ENCODE data around the gene CPS1. TPM values are rescaled to one million over a fixed set of nuclear protein-coding genes. Genes with fewer than 3 reads are reported as not detected.

The CPS1 gene
- total RNA-seq, 1 donor from 2014 or later, result 0.18 TPM

DNA sequence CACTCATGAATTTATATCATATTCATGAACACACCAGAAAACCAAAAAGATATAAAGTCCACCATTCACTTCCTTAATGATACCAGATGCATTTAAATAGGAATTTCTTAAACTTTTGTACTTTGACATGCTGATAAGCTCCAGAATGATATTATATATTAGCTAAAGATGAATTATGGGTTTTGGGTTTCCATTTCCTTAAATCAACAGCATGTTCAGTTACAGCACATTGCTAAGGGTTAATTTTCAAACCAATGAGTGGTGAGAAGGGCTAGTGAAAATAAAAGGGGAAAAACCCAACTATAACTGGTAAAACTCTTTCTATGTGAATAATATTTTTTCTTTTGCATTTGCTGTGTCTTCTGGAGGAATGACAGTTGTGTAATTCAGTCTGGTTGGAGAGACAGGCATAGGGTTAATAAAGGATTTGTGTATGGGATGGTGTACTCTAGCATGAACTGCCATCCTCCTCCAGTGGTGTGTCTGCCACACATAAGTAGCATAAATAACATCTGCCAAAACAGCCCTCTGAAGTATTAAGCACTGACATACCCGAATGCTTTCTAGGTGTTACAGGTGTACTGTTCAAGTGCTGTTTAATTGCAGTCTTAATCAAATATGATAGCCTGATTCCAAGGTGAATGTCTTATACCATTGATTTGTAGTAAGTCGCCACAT lies 19.3 kb upstream of the CPS1 start:
- DNase-seq (ENCODE audit: low spot score), result no peak
- Mint-ChIP-seq H3K4me1 (ENCODE audit: low read depth) (no peaks in the 10 kb centered on the region), H3K36me3 (ENCODE audit: low read depth) (no peaks in the 10 kb centered on the region), H3K9me3 (no peaks in the 10 kb centered on the region), H3K27ac (no peak overlapping the region), H3K27me3 (ENCODE audit: insufficient read depth) (peaks cover 5% of the 10 kb centered on the region), H3K4me3 (no peak overlapping the region)
- intact Hi-C loops (cut with micrococcal nuclease), result no loop called here

DNA sequence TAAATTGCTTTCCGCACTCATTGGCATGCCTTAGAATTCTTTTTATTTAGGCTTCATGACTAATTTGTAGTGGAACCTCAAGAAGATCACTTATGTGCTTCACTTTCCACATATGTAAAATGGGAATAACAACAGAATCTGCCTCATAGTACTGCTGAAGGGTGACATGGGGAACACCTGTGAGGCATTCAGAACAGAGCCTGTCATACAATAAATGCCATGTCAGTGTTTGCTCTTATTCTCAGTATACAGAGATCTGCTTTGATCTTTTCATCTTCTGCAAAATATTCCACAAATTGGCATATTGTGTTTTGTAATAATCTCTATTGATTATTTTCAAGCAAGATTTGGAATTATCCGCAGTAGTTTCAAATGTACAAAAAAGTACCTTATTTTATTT lies 17.4 kb upstream of the CPS1 start:
- H3K36me3 Mint-ChIP-seq (ENCODE audit: low read depth), result no peaks in the 10 kb centered on the region

DNA sequence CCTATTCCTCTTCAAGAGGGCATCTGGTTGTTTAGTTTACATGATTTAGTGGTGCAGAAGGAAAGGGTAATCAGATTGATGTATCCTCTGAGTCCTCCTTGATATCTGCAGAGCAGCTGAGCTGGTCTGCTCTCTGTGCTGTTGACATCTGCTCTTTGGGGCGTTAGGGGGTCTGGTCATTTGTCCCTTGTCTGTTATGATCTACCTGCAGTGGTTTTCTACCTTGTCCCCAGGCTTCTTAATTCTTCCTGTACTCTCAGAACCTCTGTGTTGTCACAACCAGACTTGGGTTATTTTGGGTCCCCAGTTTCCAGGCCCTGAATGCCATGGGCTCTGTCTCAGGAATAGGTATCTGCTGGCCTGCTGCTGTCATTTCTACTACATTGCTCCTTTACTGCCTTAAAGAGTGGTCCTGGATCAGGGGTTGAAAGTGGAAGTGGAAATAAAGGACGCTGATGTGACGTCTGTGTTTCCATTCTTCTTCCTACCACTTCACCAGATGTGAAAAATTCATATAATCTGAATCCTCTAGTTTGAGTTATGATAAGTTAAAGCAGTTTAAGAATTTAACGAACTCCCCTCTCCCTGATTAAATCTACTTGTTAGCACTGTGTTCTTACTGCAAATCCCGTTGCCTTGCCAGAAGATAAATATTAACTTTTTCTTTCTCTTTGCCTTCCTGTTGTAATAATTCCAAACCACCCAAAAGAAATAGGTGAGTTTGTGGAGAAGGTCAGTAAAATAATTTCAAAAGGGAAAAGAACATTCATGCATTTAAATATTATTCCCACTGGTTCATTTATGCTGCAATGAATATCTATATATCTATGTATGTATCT lies 16.6 kb upstream of the CPS1 start:
- no peaks in the 10 kb centered on the region for H3K4me1 Mint-ChIP-seq (ENCODE audit: low read depth)
- H3K36me3 Mint-ChIP-seq (ENCODE audit: low read depth), result no peaks in the 10 kb centered on the region
- H3K4me3 Mint-ChIP-seq, result no peak overlapping the region
- no peak overlapping the region for H3K27ac Mint-ChIP-seq
- H3K9me3 Mint-ChIP-seq, result no peaks in the 10 kb centered on the region
- DNase-seq (ENCODE audit: low spot score), result no peak
- intact Hi-C loops (cut with micrococcal nuclease), result no loop called here
- peaks cover 3% of the 10 kb centered on the region for H3K27me3 Mint-ChIP-seq (ENCODE audit: insufficient read depth)

More for the DNA sequence above, 17.4 kb upstream of the CPS1 start:
- no peak for DNase-seq (ENCODE audit: low spot score)
- intact Hi-C loops (cut with micrococcal nuclease), result no loop called here
- H3K4me3 Mint-ChIP-seq, result no peak overlapping the region
- no peak overlapping the region for H3K27ac Mint-ChIP-seq
- no peaks in the 10 kb centered on the region for H3K9me3 Mint-ChIP-seq
- H3K4me1 Mint-ChIP-seq (ENCODE audit: low read depth), result no peaks in the 10 kb centered on the region
- peaks cover 5% of the 10 kb centered on the region for H3K27me3 Mint-ChIP-seq (ENCODE audit: insufficient read depth)

GRCh38 chr2:210540471-210540870 lies 15.9 kb upstream of the CPS1 start:
- no peak overlapping the region for H3K4me3 Mint-ChIP-seq
- no peaks in the 10 kb centered on the region for H3K9me3 Mint-ChIP-seq
- H3K4me1 Mint-ChIP-seq (ENCODE audit: low read depth), result no peaks in the 10 kb centered on the region
- H3K27me3 Mint-ChIP-seq (ENCODE audit: insufficient read depth), result peaks cover 3% of the 10 kb centered on the region
- no peaks in the 10 kb centered on the region for H3K36me3 Mint-ChIP-seq (ENCODE audit: low read depth)
- DNase-seq (ENCODE audit: low spot score), result no peak
- no peak overlapping the region for H3K27ac Mint-ChIP-seq
- intact Hi-C loops (cut with micrococcal nuclease), result no loop called here

DNA sequence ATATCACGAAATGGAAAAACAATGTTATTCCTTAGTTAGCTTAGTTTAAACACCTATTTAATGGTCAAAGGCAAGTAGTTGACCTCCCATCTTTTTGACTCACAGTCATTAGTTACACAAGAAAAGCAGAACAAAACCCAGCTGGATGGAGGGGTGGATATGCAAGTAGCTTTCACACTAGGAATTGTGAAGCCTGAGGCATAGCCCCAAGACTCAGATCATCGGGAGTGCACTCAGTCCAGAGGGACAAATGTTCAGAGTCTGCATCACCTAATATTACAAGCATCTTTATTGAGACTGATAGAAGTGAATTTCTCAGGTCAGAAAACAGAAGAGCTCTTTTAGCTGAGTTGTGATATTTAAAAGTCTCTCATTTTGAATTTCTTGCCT lies 15.5 kb upstream of the CPS1 start:
- H3K4me1 Mint-ChIP-seq (ENCODE audit: low read depth), result no peaks in the 10 kb centered on the region
- no peaks in the 10 kb centered on the region for H3K36me3 Mint-ChIP-seq (ENCODE audit: low read depth)
- no peak for DNase-seq (ENCODE audit: low spot score)
- H3K4me3 Mint-ChIP-seq, result no peak overlapping the region
- intact Hi-C loops (cut with micrococcal nuclease), result no loop called here
- no peak overlapping the region for H3K27ac Mint-ChIP-seq
- peaks cover 3% of the 10 kb centered on the region for H3K27me3 Mint-ChIP-seq (ENCODE audit: insufficient read depth)
- no peaks in the 10 kb centered on the region for H3K9me3 Mint-ChIP-seq

GRCh38 chr2:210541290-210541902 lies 15.0 kb upstream of the CPS1 start:
- Mint-ChIP-seq H3K4me3 (no peak overlapping the region), H3K4me1 (ENCODE audit: low read depth) (no peaks in the 10 kb centered on the region), H3K36me3 (ENCODE audit: low read depth) (no peaks in the 10 kb centered on the region), H3K27me3 (ENCODE audit: insufficient read depth) (peaks cover 3% of the 10 kb centered on the region), H3K27ac (no peak overlapping the region), H3K9me3 (no peaks in the 10 kb centered on the region)
- intact Hi-C loops (cut with micrococcal nuclease), result no loop called here
- no peak for DNase-seq (ENCODE audit: low spot score)

GRCh38 chr2:210544007-210544590 lies 12.3 kb upstream of the CPS1 start:
- DNase-seq (ENCODE audit: low spot score), result no peak
- Mint-ChIP-seq H3K27me3 (ENCODE audit: insufficient read depth) (peaks cover 8% of the 10 kb centered on the region), H3K9me3 (no peaks in the 10 kb centered on the region), H3K4me1 (ENCODE audit: low read depth) (no peaks in the 10 kb centered on the region), H3K27ac (no peak overlapping the region), H3K36me3 (ENCODE audit: low read depth) (no peaks in the 10 kb centered on the region), H3K4me3 (no peak overlapping the region)
- intact Hi-C loops (cut with micrococcal nuclease), result no loop called here

DNA sequence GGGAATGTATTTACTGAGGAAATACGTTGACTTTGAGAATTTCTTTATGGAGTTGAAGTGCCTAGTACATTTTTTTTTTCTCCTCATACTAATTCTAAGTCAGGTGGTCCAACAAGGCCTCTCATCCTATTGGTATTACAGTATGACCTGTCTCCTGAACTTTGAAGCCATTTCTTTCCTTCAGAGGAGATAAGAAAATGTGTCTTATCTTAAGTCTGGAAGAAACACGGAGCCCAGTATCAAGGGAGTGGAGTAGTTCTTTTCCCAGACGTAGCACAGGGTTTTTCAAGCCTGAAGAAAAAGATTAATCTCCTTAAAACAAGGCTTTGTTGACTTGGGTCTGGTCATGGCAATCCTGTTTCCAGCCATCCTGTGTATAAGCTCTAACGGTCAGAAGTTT lies 11.6 kb upstream of the CPS1 start:
- no peak overlapping the region for H3K4me3 Mint-ChIP-seq
- intact Hi-C loops (cut with micrococcal nuclease), result no loop called here
- peaks cover 8% of the 10 kb centered on the region for H3K27me3 Mint-ChIP-seq (ENCODE audit: insufficient read depth)
- H3K9me3 Mint-ChIP-seq, result no peaks in the 10 kb centered on the region
- no peaks in the 10 kb centered on the region for H3K4me1 Mint-ChIP-seq (ENCODE audit: low read depth)
- H3K27ac Mint-ChIP-seq, result no peak overlapping the region
- no peaks in the 10 kb centered on the region for H3K36me3 Mint-ChIP-seq (ENCODE audit: low read depth)
- no peak for DNase-seq (ENCODE audit: low spot score)

DNA sequence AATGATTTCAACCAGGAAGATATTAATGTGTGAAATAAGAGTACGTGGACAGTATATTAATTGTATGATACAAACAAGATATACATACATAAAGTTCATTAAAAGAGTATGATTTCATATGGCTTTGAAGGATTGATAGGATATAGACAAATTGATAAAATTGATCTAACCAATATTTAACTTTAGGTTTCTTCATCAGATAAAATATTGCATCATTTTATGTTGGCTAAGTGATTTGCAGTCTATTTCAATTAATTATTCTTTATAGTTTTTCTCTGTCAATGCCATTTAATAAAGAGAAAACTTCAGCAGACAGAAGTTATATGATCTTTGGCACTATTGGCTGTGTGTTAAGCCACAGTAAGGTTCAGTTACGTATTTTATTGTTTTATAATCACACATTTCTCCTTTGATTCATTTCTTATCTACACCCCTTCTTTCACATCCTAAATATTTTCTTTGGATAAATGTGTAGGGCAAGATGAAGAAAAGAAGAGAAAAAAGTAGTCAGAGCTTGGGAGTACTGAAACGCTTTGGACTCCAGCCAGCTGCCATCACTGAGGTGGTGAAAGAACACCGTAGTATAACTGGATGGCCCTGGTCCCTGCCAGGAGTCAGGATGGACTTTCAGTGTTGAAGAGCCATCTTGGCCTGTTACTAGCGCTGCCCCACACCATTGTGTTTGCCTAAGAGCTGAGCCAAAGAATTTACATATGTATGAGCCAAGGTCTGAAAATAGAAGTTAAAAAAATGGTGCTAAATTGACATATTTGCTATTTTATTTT lies 9.8 kb upstream of the CPS1 start:
- no peak overlapping the region for H3K4me3 Mint-ChIP-seq
- H3K27me3 Mint-ChIP-seq (ENCODE audit: insufficient read depth), result peaks cover 6% of the 10 kb centered on the region
- H3K27ac Mint-ChIP-seq, result no peak overlapping the region
- no peaks in the 10 kb centered on the region for H3K36me3 Mint-ChIP-seq (ENCODE audit: low read depth)
- intact Hi-C loops (cut with micrococcal nuclease), result no loop called here
- no peaks in the 10 kb centered on the region for H3K9me3 Mint-ChIP-seq
- no peaks in the 10 kb centered on the region for H3K4me1 Mint-ChIP-seq (ENCODE audit: low read depth)
- DNase-seq (ENCODE audit: low spot score), result no peak

DNA sequence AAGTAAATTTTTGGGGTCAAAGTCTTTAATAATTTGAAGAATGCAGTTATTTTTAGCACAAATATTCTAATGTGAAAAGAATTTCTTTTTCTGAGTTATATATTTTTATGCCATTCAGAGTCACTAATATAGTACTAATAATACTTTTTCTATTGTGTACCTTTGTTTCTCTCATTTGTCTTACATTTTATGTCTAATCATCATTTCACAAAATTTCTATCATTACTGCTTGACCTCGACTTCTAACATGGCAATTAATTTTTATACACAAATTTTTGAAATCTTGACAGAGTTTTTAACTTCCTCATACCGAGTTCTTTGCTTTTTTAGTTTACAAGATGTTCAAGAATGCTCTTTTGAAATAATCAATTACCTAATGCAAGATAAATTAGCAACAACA lies 8.4 kb upstream of the CPS1 start:
- no peak overlapping the region for H3K27ac Mint-ChIP-seq
- DNase-seq (ENCODE audit: low spot score), result no peak
- no peaks in the 10 kb centered on the region for H3K9me3 Mint-ChIP-seq
- intact Hi-C loops (cut with micrococcal nuclease), result no loop called here
- no peaks in the 10 kb centered on the region for H3K36me3 Mint-ChIP-seq (ENCODE audit: low read depth)
- H3K27me3 Mint-ChIP-seq (ENCODE audit: insufficient read depth), result peaks cover 6% of the 10 kb centered on the region
- H3K4me3 Mint-ChIP-seq, result no peak overlapping the region
- no peaks in the 10 kb centered on the region for H3K4me1 Mint-ChIP-seq (ENCODE audit: low read depth)

DNA sequence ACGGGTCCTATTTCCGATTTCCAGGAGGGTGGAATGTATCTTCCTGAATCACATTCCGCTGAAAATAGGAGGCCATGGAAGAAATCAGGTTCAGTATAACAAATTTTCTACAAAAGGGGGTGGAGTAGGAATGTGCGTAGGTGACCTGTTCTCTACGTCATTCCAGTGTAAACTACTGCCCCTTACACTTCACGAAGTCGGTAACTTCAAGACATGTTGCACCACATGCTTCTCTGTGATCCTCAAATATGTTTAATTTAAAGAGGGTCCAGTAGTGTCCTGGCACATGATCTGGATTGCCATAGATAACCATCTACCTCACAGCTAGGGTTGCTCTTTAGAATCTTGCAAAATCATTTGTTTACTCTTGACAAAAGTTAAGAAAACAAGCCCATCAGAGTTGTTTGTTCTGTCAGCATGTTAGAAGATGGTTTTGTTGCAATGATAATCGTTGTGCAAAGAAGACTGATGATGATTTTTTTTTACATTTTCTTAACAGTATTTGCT lies 7.5 kb upstream of the CPS1 start:
- H3K27me3 Mint-ChIP-seq (ENCODE audit: insufficient read depth), result peaks cover 6% of the 10 kb centered on the region
- no peaks in the 10 kb centered on the region for H3K4me1 Mint-ChIP-seq (ENCODE audit: low read depth)
- H3K4me3 Mint-ChIP-seq, result no peak overlapping the region
- no peak overlapping the region for H3K27ac Mint-ChIP-seq
- no peak for DNase-seq (ENCODE audit: low spot score)
- intact Hi-C loops (cut with micrococcal nuclease), result no loop called here
- no peaks in the 10 kb centered on the region for H3K9me3 Mint-ChIP-seq
- H3K36me3 Mint-ChIP-seq (ENCODE audit: low read depth), result no peaks in the 10 kb centered on the region

GRCh38 chr2:210551001-210551400 lies 5.4 kb upstream of the CPS1 start:
- Mint-ChIP-seq H3K36me3 (ENCODE audit: low read depth) (no peaks in the 10 kb centered on the region), H3K4me3 (no peak overlapping the region), H3K27me3 (ENCODE audit: insufficient read depth) (peaks cover 7% of the 10 kb centered on the region), H3K27ac (no peak overlapping the region), H3K4me1 (ENCODE audit: low read depth) (no peaks in the 10 kb centered on the region), H3K9me3 (no peaks in the 10 kb centered on the region)
- no peak for DNase-seq (ENCODE audit: low spot score)
- intact Hi-C loops (cut with micrococcal nuclease), result no loop called here
